ENCODE data around the gene KCTD6. TPM values are rescaled to one million over a fixed set of nuclear protein-coding genes. Genes with fewer than 3 reads are reported as not detected.

The KCTD6 gene
- total and polyA plus RNA-seq, 2 of the 4 experiments (the other 2 are of a cell fraction): 7.0 to 9.2 TPM

DNA sequence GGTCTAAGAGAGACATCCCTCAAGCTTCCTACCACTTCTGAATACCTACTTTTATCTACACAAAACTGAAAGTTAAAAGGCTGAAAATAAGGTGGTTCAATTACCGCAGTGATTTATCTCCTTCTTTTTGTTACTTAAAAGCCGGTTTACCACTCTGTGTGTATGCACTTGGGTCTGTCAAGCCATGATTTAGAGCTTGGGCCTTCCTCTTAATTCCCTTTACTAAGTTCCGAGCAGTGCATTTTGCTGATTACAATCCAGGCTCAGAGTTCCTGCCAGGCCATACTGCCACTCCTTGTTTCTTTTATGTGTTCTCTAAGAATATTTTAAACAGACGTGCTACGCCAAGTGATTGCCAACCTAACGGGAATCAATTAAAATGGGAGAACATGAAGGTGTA lies 16.5 kb downstream of the KCTD6 start:
- no peak overlapping the region for H3K9ac ChIP-seq (ENCODE audit: low read depth, low read length)
- dilution Hi-C loops (cut with HindIII; ENCODE audit: low sequenced_read_pairs, unreplicated experiment) (no loop called here), in situ Hi-C loops (cut with MboI; ENCODE audit: low sequenced_read_pairs) (no loop called here), intact Hi-C loops (cut with micrococcal nuclease) (no loop called here)
- H3K14ac ChIP-seq (replicated peaks; ENCODE audit: low read depth, low read length): no peak overlapping the region
- no peak overlapping the region for H4K8ac ChIP-seq (ENCODE audit: low read depth in 2 of 2, low read length in 2 of 2)
- no peak overlapping the region for H2BK120ac ChIP-seq (ENCODE audit: low read depth, low read length)
- H2BK5ac ChIP-seq (ENCODE audit: low read depth, low read length, poor library complexity, severe bottlenecking): no peak overlapping the region
- no peaks in the 10 kb centered on the region for H3K4me1 ChIP-seq (ENCODE audit: control insufficient read depth, insufficient read depth, low read length)
- CTCF ChIA-PET: no interaction called here
- POLR2A ChIA-PET (ENCODE audit: unreplicated experiment): no interaction called here
- no peak overlapping the region for H3K18ac ChIP-seq (ENCODE audit: low read depth, low read length)
- no peak overlapping the region for H3K4me2 ChIP-seq (ENCODE audit: low read depth, low read length)
- no peaks in the 10 kb centered on the region for H3K9me3 ChIP-seq (ENCODE audit: control insufficient read depth, insufficient read depth, low read length)
- no peaks in the 10 kb centered on the region for H3K27me3 ChIP-seq (ENCODE audit: control insufficient read depth, insufficient read depth, low read length)
- H3K56ac ChIP-seq (ENCODE audit: extremely low read depth, insufficient read depth, low read length): no peak overlapping the region
- no TSS peak for BruUV-seq (replicated peaks)
- H2AK9ac ChIP-seq (replicated peaks; ENCODE audit: low read depth, low read length, poor library complexity): no peak overlapping the region
- no peak overlapping the region for H2BK15ac ChIP-seq (ENCODE audit: low read depth, low read length)
- DNase-seq (no peak), ATAC-seq (ENCODE audit: low read depth) (no peak)
- TF ChIP-seq, protein P1, sequence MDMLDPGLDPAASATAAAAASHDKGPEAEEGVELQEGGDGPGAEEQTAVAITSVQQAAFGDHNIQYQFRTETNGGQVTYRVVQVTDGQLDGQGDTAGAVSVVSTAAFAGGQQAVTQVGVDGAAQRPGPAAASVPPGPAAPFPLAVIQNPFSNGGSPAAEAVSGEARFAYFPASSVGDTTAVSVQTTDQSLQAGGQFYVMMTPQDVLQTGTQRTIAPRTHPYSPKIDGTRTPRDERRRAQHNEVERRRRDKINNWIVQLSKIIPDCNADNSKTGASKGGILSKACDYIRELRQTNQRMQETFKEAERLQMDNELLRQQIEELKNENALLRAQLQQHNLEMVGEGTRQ (IDR thresholded peaks at IDR 0.05; ENCODE audit: low read depth, low read length): no peak
- TF ChIP-seq MAFK (IDR thresholded peaks at IDR 0.05; ENCODE audit: low read depth, low read length) (no peak), RFX5 (IDR thresholded peaks at IDR 0.05; ENCODE audit: low read depth, low read length) (no peak), MXI1 (IDR thresholded peaks at IDR 0.05; ENCODE audit: borderline replicate concordance, low read depth, low read length) (no peak), RAD21 (IDR thresholded peaks at IDR 0.05; ENCODE audit: low read length) (no peak), CHD1 (IDR thresholded peaks at IDR 0.05; ENCODE audit: low read depth, low read length) (no peak), BHLHE40 (IDR thresholded peaks at IDR 0.05; ENCODE audit: low read depth, low read length) (no peak), MAZ (IDR thresholded peaks at IDR 0.05; ENCODE audit: borderline replicate concordance, low read depth, low read length) (no peak), CEBPB (IDR thresholded peaks at IDR 0.05; ENCODE audit: low read depth, low read length) (no peak), SMC3 (IDR thresholded peaks at IDR 0.05; ENCODE audit: low read depth, low read length) (no peak), NFE2L2 (IDR thresholded peaks at IDR 0.05; ENCODE audit: low read depth, low read length) (no peak), FOS (IDR thresholded peaks at IDR 0.05; ENCODE audit: low read depth, low read length) (no peak), POLR2A (IDR thresholded peaks at IDR 0.05; ENCODE audit: low read depth, low read length) (no peak), RCOR1 (IDR thresholded peaks at IDR 0.05; ENCODE audit: insufficient replicate concordance, low read length) (no peak)
- TF ChIP-seq, protein P2, sequence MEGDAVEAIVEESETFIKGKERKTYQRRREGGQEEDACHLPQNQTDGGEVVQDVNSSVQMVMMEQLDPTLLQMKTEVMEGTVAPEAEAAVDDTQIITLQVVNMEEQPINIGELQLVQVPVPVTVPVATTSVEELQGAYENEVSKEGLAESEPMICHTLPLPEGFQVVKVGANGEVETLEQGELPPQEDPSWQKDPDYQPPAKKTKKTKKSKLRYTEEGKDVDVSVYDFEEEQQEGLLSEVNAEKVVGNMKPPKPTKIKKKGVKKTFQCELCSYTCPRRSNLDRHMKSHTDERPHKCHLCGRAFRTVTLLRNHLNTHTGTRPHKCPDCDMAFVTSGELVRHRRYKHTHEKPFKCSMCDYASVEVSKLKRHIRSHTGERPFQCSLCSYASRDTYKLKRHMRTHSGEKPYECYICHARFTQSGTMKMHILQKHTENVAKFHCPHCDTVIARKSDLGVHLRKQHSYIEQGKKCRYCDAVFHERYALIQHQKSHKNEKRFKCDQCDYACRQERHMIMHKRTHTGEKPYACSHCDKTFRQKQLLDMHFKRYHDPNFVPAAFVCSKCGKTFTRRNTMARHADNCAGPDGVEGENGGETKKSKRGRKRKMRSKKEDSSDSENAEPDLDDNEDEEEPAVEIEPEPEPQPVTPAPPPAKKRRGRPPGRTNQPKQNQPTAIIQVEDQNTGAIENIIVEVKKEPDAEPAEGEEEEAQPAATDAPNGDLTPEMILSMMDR (conservative IDR thresholded peaks at IDR 0.05; ENCODE audit: low read depth, low read length): no peak
- TF ChIP-seq, protein P3, sequence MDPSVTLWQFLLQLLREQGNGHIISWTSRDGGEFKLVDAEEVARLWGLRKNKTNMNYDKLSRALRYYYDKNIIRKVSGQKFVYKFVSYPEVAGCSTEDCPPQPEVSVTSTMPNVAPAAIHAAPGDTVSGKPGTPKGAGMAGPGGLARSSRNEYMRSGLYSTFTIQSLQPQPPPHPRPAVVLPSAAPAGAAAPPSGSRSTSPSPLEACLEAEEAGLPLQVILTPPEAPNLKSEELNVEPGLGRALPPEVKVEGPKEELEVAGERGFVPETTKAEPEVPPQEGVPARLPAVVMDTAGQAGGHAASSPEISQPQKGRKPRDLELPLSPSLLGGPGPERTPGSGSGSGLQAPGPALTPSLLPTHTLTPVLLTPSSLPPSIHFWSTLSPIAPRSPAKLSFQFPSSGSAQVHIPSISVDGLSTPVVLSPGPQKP (IDR thresholded peaks at IDR 0.05; ENCODE audit: borderline replicate concordance, low read depth, low read length): no peak
- no peak overlapping the region for H3K23ac ChIP-seq (ENCODE audit: low read depth, low read length)
- no peak overlapping the region for H3K4me3 ChIP-seq (ENCODE audit: insufficient read depth, low read depth, low read length)
- H3K4ac ChIP-seq (ENCODE audit: low read depth, low read length): no peak overlapping the region
- H3K9me1 ChIP-seq (ENCODE audit: insufficient read depth, low read length): no peaks in the 10 kb centered on the region
- H4K91ac ChIP-seq (ENCODE audit: insufficient read depth, low read depth, low read length): no peak overlapping the region
- H2AK5ac ChIP-seq (ENCODE audit: low read depth, low read length): no peak overlapping the region
- peaks cover 2 to 3% of the 10 kb centered on the region in 2 experiments; a peak in 2 of 4 replicates for H3K79me1 ChIP-seq (ENCODE audit: low read depth in 1 of 2, low read length in 2 of 2)
- no CpG with 5 or more reads among the region's 6 CpGs for WGBS, 2 experiments (ENCODE audit: extremely low coverage in 2 of 2, insufficient read length in 1 of 2)
- no peak overlapping the region for H3K27ac ChIP-seq (ENCODE audit: insufficient read depth, low read length)
- H2AFZ ChIP-seq (replicated peaks; ENCODE audit: low read length, poor library complexity): no peak overlapping the region
- H4K20me1 ChIP-seq (ENCODE audit: insufficient read depth, low read length): no peaks in the 10 kb centered on the region
- no peak overlapping the region for H4K5ac ChIP-seq (ENCODE audit: low read depth, low read length)
- no peak overlapping the region for H2BK20ac ChIP-seq (ENCODE audit: low read depth, low read length)
- H3K36me3 ChIP-seq (ENCODE audit: control insufficient read depth, insufficient read depth, low read length): peaks cover 8% of the 10 kb centered on the region

Data from IMR-90 (cell line).